ENCODE results near the gene RPTOR.

RPTOR gene

GRCh38 chr17:80922580-80923160 lies 378.0 kb downstream of the RPTOR start:
- no peak for TF ChIP-seq CTCF (conservative IDR thresholded peaks at IDR 0.05; ENCODE audit: low read depth)
- ChIA-PET POLR2A (ENCODE audit: low non-redundant PET) (no interaction called here), CTCF (no interaction called here)
- no peak for DNase-seq (ENCODE audit: low spot score)
- no peak overlapping the region for H3K27ac ChIP-seq

GRCh38 chr17:80923211-80924110 lies 378.8 kb downstream of the RPTOR start:
- ChIA-PET POLR2A (ENCODE audit: low non-redundant PET) (no interaction called here), CTCF (no interaction called here)
- TF ChIP-seq CTCF (conservative IDR thresholded peaks at IDR 0.05; ENCODE audit: low read depth): no peak
- no peak for DNase-seq (ENCODE audit: low spot score)
- H3K27ac ChIP-seq: no peak overlapping the region

- no peak overlapping the region for H3K27ac ChIP-seq
- ChIA-PET CTCF (no interaction called here), POLR2A (ENCODE audit: low non-redundant PET) (interaction anchor here (0.6 kb wide), 1 partner anchor 651 kb away, joined by 3 read pairs; no protein-coding TSS in a partner anchor)
- no peak for DNase-seq (ENCODE audit: low spot score)
- TF ChIP-seq CTCF (conservative IDR thresholded peaks at IDR 0.05; ENCODE audit: low read depth): no peak
These were observed 379.6 kb downstream of the RPTOR start for GRCh38 chr17:80924111-80924806.

GRCh38 chr17:80924807-80925610 lies 380.4 kb downstream of the RPTOR start:
- no peak for TF ChIP-seq CTCF (conservative IDR thresholded peaks at IDR 0.05; ENCODE audit: low read depth)
- POLR2A ChIA-PET (ENCODE audit: low non-redundant PET): interaction anchor here (0.6 to 0.7 kb wide), 2 partner anchors 46 to 651 kb away, joined by 3 read pairs; no protein-coding TSS in a partner anchor

GRCh38 chr17:80925688-80926335 lies 381.2 kb downstream of the RPTOR start:
- ChIA-PET CTCF (no interaction called here), POLR2A (ENCODE audit: low non-redundant PET) (no interaction called here)
- no peak for TF ChIP-seq CTCF (conservative IDR thresholded peaks at IDR 0.05; ENCODE audit: low read depth)
- 0 out of 2 replicates have a peak overlapping the region, but pooled peaks have one; percentile 11 for H3K27ac ChIP-seq
- no peak for DNase-seq (ENCODE audit: low spot score)

More at GRCh38 chr17:80924807-80925610, 380.4 kb downstream of the RPTOR start:
- CTCF ChIA-PET: no interaction called here
- DNase-seq (ENCODE audit: low spot score): no peak
- H3K27ac ChIP-seq: no peak overlapping the region

All from RWPE1 (cell line).